DMS 273 (cell line): Measurements from ENCODE around the gene SYT5.
A peak's percentile ranks its signal among the peaks of the same experiment; 100 is the strongest.

Experiments used
- DNase-seq: peaks from one replicate; lab custom pipeline; 2025; ENCODE audit not compliant: unreplicated experiment; lab: John Stamatoyannopoulos, UW

Gene SYT5

DNA sequence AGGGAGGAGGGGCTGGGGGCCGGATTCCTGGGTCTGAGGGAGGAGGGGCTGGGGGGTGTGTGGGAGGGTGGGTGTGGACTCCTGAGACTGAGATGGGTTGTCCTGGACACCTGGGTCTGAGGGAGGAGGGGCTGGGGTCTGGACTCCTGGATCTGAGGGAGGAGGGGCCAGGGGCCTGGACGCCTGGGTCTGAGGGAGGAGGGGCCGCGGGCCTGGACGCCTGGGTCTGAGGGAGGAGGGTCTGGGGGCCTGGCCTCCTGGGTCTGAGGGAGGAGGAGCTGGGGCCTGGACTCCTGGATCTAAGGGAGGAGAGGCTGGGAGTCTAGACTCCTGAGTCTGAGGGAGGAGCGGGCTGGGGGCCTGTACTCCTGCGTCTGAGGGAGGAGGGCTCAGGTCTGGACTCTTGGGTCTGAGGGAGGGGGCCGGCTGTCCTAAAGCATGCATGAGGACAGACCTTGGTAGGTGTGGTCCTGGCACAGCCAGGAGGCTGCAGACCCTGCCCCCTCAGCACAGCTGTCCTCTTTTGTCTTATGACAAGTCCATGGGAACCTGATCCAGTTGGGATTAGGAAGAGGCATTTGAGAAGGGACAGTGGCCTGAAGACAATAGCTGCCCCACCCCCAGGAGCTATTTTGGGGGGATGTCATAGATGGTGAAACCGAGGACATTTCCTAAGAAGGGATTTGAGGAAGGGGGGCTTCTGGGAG, 32.4 kb downstream of the SYT5 start:
- peak; percentile 52 for DNase-seq

DNA sequence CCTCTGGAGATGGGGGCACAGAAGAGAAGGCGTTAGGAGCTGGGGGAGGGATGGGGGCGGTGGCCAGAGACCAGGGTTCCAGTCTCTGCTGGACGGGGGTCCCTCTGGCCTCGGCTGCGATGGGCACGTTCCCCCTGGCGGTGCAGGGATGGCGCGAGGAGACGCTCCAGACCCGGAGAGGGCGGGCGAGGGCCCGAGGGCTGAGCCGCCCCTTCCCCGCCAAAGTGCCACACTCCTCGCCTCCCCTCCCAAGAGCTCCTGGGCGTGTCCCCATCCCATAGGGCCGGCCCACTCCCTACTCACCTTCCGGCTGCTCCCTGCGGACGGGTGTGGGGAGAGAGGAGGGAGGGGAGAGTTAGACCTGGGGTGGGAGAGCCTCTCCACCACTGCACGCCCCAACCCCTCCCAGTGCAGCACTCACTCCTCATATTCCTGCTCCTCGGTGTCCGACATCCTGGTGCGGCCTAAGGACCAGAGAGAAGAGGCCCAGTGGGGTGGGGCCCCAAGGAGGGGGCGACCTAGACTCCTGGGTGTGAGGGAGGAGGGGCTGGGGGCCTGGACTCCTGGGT, 33.3 kb downstream of the SYT5 start:
- peak; percentile 61 for DNase-seq

- peak; percentile 66 for DNase-seq
Measured at GRCh38 chr19:55146078-55146704, 33.9 kb downstream of the SYT5 start.

DNA sequence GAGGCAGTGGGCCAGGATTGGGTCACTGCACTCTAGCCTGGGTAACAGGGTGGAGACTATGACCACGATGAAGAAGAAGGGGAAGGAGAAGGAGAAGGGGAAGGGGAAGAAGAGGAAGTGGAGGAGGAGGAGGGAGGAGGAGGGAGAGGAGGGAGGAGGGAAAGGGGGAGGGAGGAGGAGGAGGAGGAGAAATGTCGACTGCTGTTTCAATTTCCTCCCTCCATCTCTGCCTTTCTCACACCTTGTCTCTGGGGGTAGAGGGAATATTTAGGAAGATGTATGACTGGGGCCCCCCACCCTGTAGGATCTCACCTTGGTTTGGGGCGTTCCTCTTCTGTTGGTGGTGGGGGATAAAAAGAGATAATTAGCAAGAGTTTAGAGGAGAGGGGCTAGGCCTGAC, 34.9 kb downstream of the SYT5 start:
- no peak for DNase-seq

DNA sequence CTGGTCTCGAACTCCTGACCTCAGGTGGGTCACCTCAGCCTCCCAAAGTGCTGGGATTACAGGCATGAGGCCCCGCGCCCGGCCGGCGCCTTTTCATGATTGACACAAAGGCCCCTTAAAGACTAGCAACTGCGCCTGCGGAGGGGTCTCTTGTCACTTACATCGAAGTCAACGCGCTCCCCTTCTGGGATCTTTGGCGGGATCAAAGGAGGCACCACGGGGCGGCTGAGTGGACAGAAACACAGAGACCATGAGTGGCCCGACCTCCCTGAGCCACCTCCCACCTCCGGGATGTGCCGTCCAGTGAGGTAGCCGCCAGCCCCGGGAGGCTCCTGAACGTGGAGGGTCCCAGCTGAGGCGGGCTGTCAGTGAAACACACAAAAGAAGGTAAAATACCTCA, 38.4 kb downstream of the SYT5 start:
- no peak for DNase-seq

GRCh38 chr19:55137915-55138314, 42.2 kb downstream of the SYT5 start:
- no peak for DNase-seq

DNA sequence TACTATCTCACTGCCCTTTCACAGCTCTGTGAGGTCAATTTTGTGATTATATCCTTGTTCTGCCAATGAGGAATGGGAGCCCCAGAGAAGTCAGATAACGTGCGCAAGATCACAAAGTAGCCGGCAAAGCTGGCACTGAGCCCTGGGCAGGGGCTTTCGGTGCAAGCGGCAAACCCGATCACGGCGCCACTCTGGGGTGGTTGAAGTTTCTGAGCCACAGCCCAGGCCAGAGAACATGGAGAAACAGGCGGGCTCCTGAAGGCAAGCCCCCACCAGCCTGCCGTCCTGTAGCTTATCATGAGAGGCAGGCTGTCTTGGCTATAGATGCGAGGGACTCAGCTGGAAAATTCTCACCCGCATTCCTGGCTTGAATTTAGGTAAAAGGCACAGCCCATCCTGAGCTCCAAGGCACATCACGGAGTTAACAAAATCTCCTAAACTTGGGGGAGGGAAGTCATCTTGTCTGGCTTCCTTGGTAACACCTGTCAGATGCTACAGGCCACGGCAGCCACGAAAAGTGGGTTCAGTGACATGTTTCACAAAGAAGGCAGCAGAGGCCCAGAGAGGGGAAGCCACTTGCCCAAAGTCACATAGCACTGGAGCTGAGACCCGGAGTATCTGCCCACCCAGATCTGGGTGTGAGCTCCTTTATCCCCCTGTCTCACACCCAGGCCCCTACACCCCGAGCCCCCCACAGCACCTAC, 43.5 kb downstream of the SYT5 start:
- DNase-seq: no peak

GRCh38 chr19:55134736-55135135, 45.4 kb downstream of the SYT5 start:
- DNase-seq: no peak

DNA sequence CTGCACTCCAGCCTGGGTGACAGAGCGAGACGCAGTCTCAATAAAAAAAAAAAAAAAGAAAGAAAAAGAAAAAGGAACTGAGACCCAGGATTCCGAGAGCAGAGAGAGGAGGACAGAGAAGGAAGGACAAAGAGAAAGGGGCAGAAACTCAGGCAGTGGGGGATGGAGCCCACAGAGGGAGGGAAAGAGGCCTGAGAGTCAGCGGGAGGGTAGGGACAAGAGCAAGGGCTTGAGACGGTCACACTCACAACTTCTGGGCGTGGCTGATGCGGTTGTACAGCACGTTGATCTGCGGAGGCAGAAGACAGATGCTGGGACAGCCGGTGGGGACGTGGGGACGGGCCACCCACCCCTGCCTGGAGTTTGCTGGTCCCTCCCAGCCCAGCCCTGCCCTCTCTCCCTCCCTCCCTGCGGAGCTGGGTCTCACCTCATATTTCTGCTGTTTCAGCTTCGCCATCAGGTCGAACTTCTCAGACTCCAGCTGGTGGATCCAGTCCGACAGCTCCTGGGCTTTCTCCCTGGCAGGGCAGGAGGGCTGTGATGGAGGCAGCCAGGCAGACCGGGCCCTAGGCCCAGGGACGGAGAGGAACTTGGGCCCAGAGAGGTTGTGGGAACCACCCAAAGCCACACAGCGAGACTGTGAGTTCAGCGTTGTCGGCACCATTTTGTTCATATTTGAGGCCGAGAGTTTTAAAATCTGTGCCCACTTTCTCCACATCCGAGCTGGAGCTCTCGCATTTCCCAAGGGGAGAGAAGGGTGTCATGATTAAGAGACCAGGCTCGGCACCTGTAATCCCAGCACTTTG, 46.2 kb downstream of the SYT5 start:
- DNase-seq: peak; percentile 57

GRCh38 chr19:55132453-55133129, 47.5 kb downstream of the SYT5 start:
- DNase-seq: peak; percentile 60

DNA sequence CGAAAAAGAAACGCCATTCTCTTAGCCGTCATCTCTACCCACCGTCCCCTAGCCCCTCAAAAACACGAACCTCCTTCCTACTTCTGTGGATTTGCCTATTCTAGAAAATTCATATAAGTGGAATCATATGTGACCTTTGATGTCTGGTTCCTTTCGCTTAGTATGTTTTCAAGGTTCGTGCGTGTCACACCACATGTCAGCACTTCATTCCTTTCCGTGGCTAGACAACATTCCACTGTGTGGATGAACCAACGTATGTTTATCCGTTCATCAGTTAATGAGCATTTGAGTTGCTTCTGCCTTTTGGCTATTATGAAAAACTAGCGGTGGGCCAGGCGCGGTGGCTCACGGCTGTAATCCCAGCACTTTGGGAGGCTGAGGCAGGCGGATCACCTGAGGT, 48.7 kb downstream of the SYT5 start:
- no peak for DNase-seq
